Chondrocyte (in vitro differentiated cells): ENCODE data around the gene WNK2. TPM values are rescaled to one million over a fixed set of nuclear protein-coding genes. Genes with fewer than 3 reads are reported as not detected.
"Not testable (repeated sequence)": the region's sequence is repeated elsewhere in the genome, so short reads cannot be mapped to it uniquely, and the experiment has no call there.

Experiments
- DNase-seq: peaks from one replicate; pipeline ENCODE4 v3.0.0; 2021; ENCODE audit warnings: mixed read lengths, low spot score
- H3K27ac Mint-ChIP-seq: one replicate; pipeline ENCODE4 v1.8.0; 2021; ENCODE audit warnings: mild to moderate bottlenecking, moderate library complexity, mixed read lengths; ENCODE audit not compliant: unreplicated experiment
- H3K27me3 Mint-ChIP-seq: 2 replicates; pipeline ENCODE4 v1.8.0; 2021; ENCODE audit warnings: low read depth, mixed read lengths
- H3K36me3 Mint-ChIP-seq: 2 replicates; pipeline ENCODE4 v1.8.0; 2021; ENCODE audit warnings: low read depth, mixed read lengths
- H3K4me1 Mint-ChIP-seq: 2 replicates; pipeline ENCODE4 v1.8.0; 2021; ENCODE audit warnings: low read depth, mild to moderate bottlenecking, mixed read lengths
- H3K4me3 Mint-ChIP-seq: one replicate; pipeline ENCODE4 v1.8.0; 2021; ENCODE audit warnings: mild to moderate bottlenecking, moderate library complexity, mixed read lengths; ENCODE audit not compliant: unreplicated experiment
- H3K9me3 Mint-ChIP-seq: 2 replicates; pipeline ENCODE4 v1.8.0; 2021; ENCODE audit warnings: low read depth, mixed read lengths
- CTCF ChIP-seq: fragments of 200-600 bp; sonication (generic); IDR thresholded peaks from 2 replicates; pipeline ENCODE4 v1.5.0; 2021; ENCODE audit warnings: antibody characterized with exemption, mild to moderate bottlenecking, moderate library complexity
- total RNA-seq: library from RNA; stranded (reverse); gene quantifications from 3 replicates; pipeline ENCODE4 v1.2.1, GENCODE V29; 2021

The WNK2 gene
- total RNA-seq, 1 donor from 2014 or later, result 2.3 TPM

- H3K4me3 Mint-ChIP-seq, result no peak overlapping the region
- H3K27me3 Mint-ChIP-seq, result peaks cover 13% of the 10 kb centered on the region
- H3K36me3 Mint-ChIP-seq, result no peaks in the 10 kb centered on the region
Measured at GRCh38 chr9:93365427-93366118, 181.6 kb downstream of the WNK2 start.

GRCh38 chr9:93366119-93366447, 182.1 kb downstream of the WNK2 start:
- no peaks in the 10 kb centered on the region for H3K36me3 Mint-ChIP-seq
- no peaks in the 10 kb centered on the region for H3K4me1 Mint-ChIP-seq
- H3K9me3 Mint-ChIP-seq, result peaks cover 7% of the 10 kb centered on the region
- H3K27ac Mint-ChIP-seq, result no peak overlapping the region
- TF ChIP-seq CTCF, result no peak
- H3K27me3 Mint-ChIP-seq, result peaks cover 17% of the 10 kb centered on the region
- H3K4me3 Mint-ChIP-seq, result no peak overlapping the region
- no peak for DNase-seq

More at GRCh38 chr9:93365427-93366118, 181.6 kb downstream of the WNK2 start:
- H3K4me1 Mint-ChIP-seq, result no peaks in the 10 kb centered on the region
- TF ChIP-seq CTCF, result no peak
- DNase-seq, result no peak
- peaks cover 8% of the 10 kb centered on the region for H3K9me3 Mint-ChIP-seq
- no peak overlapping the region for H3K27ac Mint-ChIP-seq

- H3K27me3 Mint-ChIP-seq, result peaks cover 18% of the 10 kb centered on the region
- DNase-seq, H3K9me3 Mint-ChIP-seq, H3K27ac Mint-ChIP-seq, H3K4me3 Mint-ChIP-seq, H3K36me3 Mint-ChIP-seq, H3K4me1 Mint-ChIP-seq: not testable (repeated sequence)
Measured at GRCh38 chr9:93366486-93366885, 182.5 kb downstream of the WNK2 start.

GRCh38 chr9:93368437-93368836, 184.5 kb downstream of the WNK2 start:
- no peaks in the 10 kb centered on the region for H3K4me1 Mint-ChIP-seq
- H3K4me3 Mint-ChIP-seq, result no peak overlapping the region

GRCh38 chr9:93369686-93370085, 185.7 kb downstream of the WNK2 start:
- Mint-ChIP-seq H3K9me3 (no peaks in the 10 kb centered on the region), H3K27me3 (peaks cover 33% of the 10 kb centered on the region), H3K4me1 (no peaks in the 10 kb centered on the region), H3K4me3 (no peak overlapping the region), H3K27ac (no peak overlapping the region), H3K36me3 (no peaks in the 10 kb centered on the region)
- no peak for TF ChIP-seq CTCF
- no peak for DNase-seq

More at GRCh38 chr9:93368437-93368836, 184.5 kb downstream of the WNK2 start:
- no peaks in the 10 kb centered on the region for H3K36me3 Mint-ChIP-seq
- DNase-seq, result no peak
- TF ChIP-seq CTCF, result no peak
- peaks cover 26% of the 10 kb centered on the region for H3K27me3 Mint-ChIP-seq
- no peaks in the 10 kb centered on the region for H3K9me3 Mint-ChIP-seq
- no peak overlapping the region for H3K27ac Mint-ChIP-seq

Other genes starting within 250 kb of the WNK2 start
- gene FGD3, start 236.6 kb upstream of the WNK2 start, total RNA-seq, result not detected in 3 replicates
- not detected in 3 replicates for gene SUSD3, start 125.4 kb upstream of the WNK2 start, total RNA-seq
- 28.3 to 41.7 TPM (median 40.5 TPM) in 3 replicates for gene CARD19, start 87.9 kb upstream of the WNK2 start, total RNA-seq
- gene NINJ1, start 49.9 kb upstream of the WNK2 start, total RNA-seq, result 31.5 to 35.4 TPM (median 33.6 TPM) in 3 replicates